SJSA1 (cell line): ENCODE data around the gene PDE8B. TPM values are rescaled to one million over a fixed set of nuclear protein-coding genes. Genes with fewer than 3 reads are reported as not detected.

Source experiments
- DNase-seq, 2 experiments: peaks; one replicate each; pipeline ENCODE4 v3.0.0-alpha.2; 2015 to 2020; ENCODE audit warnings: low spot score in 2 of 2, low read depth in 1 of 2
- H3K27ac ChIP-seq: fragments of 250-450 bp; sonication (Bioruptor Pico); 2 replicates; pipeline ENCODE4 v1.5.1; 2020; ENCODE audit warnings: mild to moderate bottlenecking, moderate library complexity
- H3K27me3 ChIP-seq: fragments of 250-450 bp; sonication (Bioruptor Pico); replicated peaks from 2 replicates; pipeline ENCODE4 v1.5.1; 2020; ENCODE audit warnings: mild to moderate bottlenecking, moderate library complexity
- H3K36me3 ChIP-seq: fragments of 250-450 bp; sonication (Bioruptor Pico); 2 replicates; pipeline ENCODE4 v1.5.1; 2020; ENCODE audit warnings: mild to moderate bottlenecking
- H3K4me1 ChIP-seq: fragments of 250-450 bp; sonication (Bioruptor Pico); replicated peaks from 2 replicates; pipeline ENCODE4 v1.6.1; 2021; ENCODE audit warnings: mild to moderate bottlenecking
- H3K4me3 ChIP-seq: fragments of 250-450 bp; sonication (Bioruptor Pico); 2 replicates; pipeline ENCODE4 v1.5.1; 2020; ENCODE audit warnings: mild to moderate bottlenecking
- H3K9me3 ChIP-seq: fragments of 250-450 bp; sonication (Bioruptor Pico); replicated peaks from 2 replicates; pipeline ENCODE4 v1.5.1; 2020; ENCODE audit warnings: mild to moderate bottlenecking
- total RNA-seq: library from RNA; depleted of rRNA; stranded (reverse); fragments of >200 nt; shearing (Covaris generic); gene quantifications from 2 replicates; pipeline ENCODE4 v1.2.3, GENCODE V29; 2014

Gene PDE8B
- total RNA-seq, 1 experiment from 2014 or later, result not detected

- H3K27me3 ChIP-seq, result no peaks in the 10 kb centered on the region
- no peak for DNase-seq
- no peaks in the 10 kb centered on the region for H3K36me3 ChIP-seq
- H3K4me3 ChIP-seq, result no peak overlapping the region
- H3K4me1 ChIP-seq, result no peaks in the 10 kb centered on the region
- H3K9me3 ChIP-seq, result no peaks in the 10 kb centered on the region
- no peak overlapping the region for H3K27ac ChIP-seq
Measured at GRCh38 chr5:77339337-77339890, 128.9 kb downstream of the PDE8B start.

GRCh38 chr5:77343165-77343564, 132.7 kb downstream of the PDE8B start:
- no peak for DNase-seq
- Histone ChIP-seq H3K27ac (no peak overlapping the region), H3K4me3 (no peak overlapping the region), H3K4me1 (no peaks in the 10 kb centered on the region), H3K9me3 (no peaks in the 10 kb centered on the region), H3K36me3 (no peaks in the 10 kb centered on the region), H3K27me3 (peaks cover 5% of the 10 kb centered on the region; the same call in 1 of the 2 replicates)

- H3K4me1 ChIP-seq, result no peaks in the 10 kb centered on the region
- no peak overlapping the region for H3K27ac ChIP-seq
- H3K4me3 ChIP-seq, result no peak overlapping the region
- H3K36me3 ChIP-seq, result no peaks in the 10 kb centered on the region
- H3K27me3 ChIP-seq, result peaks cover 5% of the 10 kb centered on the region; the same call in 1 of the 2 replicates
- DNase-seq, result no peak
- H3K9me3 ChIP-seq, result no peaks in the 10 kb centered on the region
Measured at GRCh38 chr5:77347435-77348098, 137.1 kb downstream of the PDE8B start.

- H3K4me3 ChIP-seq, result no peak overlapping the region
- no peaks in the 10 kb centered on the region for H3K4me1 ChIP-seq
- no peak overlapping the region for H3K27ac ChIP-seq
- no peak for DNase-seq
- no peaks in the 10 kb centered on the region for H3K27me3 ChIP-seq
- no peaks in the 10 kb centered on the region for H3K9me3 ChIP-seq
- H3K36me3 ChIP-seq, result no peaks in the 10 kb centered on the region
Measured at GRCh38 chr5:77353251-77353650, 142.8 kb downstream of the PDE8B start.

- H3K9me3 ChIP-seq, result no peaks in the 10 kb centered on the region
- DNase-seq, result no peak
- H3K27me3 ChIP-seq, result no peaks in the 10 kb centered on the region
- H3K27ac ChIP-seq, result no peak overlapping the region
- H3K36me3 ChIP-seq, result no peaks in the 10 kb centered on the region
- no peaks in the 10 kb centered on the region for H3K4me1 ChIP-seq
- H3K4me3 ChIP-seq, result no peak overlapping the region
Measured at GRCh38 chr5:77354454-77354853, 144.0 kb downstream of the PDE8B start.

GRCh38 chr5:77355080-77355479, 144.6 kb downstream of the PDE8B start:
- no peaks in the 10 kb centered on the region for H3K27me3 ChIP-seq
- H3K4me1 ChIP-seq, result no peaks in the 10 kb centered on the region
- H3K27ac ChIP-seq, result no peak overlapping the region
- DNase-seq, result no peak
- H3K9me3 ChIP-seq, result no peaks in the 10 kb centered on the region
- H3K4me3 ChIP-seq, result no peak overlapping the region
- H3K36me3 ChIP-seq, result no peaks in the 10 kb centered on the region

GRCh38 chr5:77355751-77356150, 145.3 kb downstream of the PDE8B start:
- no peak overlapping the region for H3K27ac ChIP-seq
- no peaks in the 10 kb centered on the region for H3K36me3 ChIP-seq
- DNase-seq, result no peak
- H3K4me3 ChIP-seq, result no peak overlapping the region
- no peaks in the 10 kb centered on the region for H3K4me1 ChIP-seq
- H3K27me3 ChIP-seq, result no peaks in the 10 kb centered on the region
- no peaks in the 10 kb centered on the region for H3K9me3 ChIP-seq

- no peaks in the 10 kb centered on the region for H3K9me3 ChIP-seq
- H3K27me3 ChIP-seq, result no peaks in the 10 kb centered on the region
- no peak overlapping the region for H3K4me3 ChIP-seq
- no peak overlapping the region for H3K27ac ChIP-seq
- DNase-seq, result no peak
- H3K36me3 ChIP-seq, result no peaks in the 10 kb centered on the region
- H3K4me1 ChIP-seq, result no peaks in the 10 kb centered on the region
Measured at GRCh38 chr5:77356740-77357139, 146.3 kb downstream of the PDE8B start.

- no peak overlapping the region for H3K27ac ChIP-seq
- no peaks in the 10 kb centered on the region for H3K4me1 ChIP-seq
- H3K36me3 ChIP-seq, result no peaks in the 10 kb centered on the region
- no peaks in the 10 kb centered on the region for H3K27me3 ChIP-seq
- H3K4me3 ChIP-seq, result no peak overlapping the region
- no peak for DNase-seq
- H3K9me3 ChIP-seq, result no peaks in the 10 kb centered on the region
Measured at GRCh38 chr5:77358255-77359205, 148.1 kb downstream of the PDE8B start.

- H3K4me1 ChIP-seq, result no peaks in the 10 kb centered on the region
- H3K36me3 ChIP-seq, result no peaks in the 10 kb centered on the region
- no peaks in the 10 kb centered on the region for H3K27me3 ChIP-seq
- H3K9me3 ChIP-seq, result no peaks in the 10 kb centered on the region
- no peak overlapping the region for H3K27ac ChIP-seq
- H3K4me3 ChIP-seq, result no peak overlapping the region
- DNase-seq, result no peak
Measured at GRCh38 chr5:77359231-77359630, 148.8 kb downstream of the PDE8B start.

- Histone ChIP-seq H3K27ac (no peak overlapping the region), H3K27me3 (no peaks in the 10 kb centered on the region), H3K4me3 (no peak overlapping the region), H3K36me3 (no peaks in the 10 kb centered on the region), H3K4me1 (no peaks in the 10 kb centered on the region), H3K9me3 (no peaks in the 10 kb centered on the region)
- DNase-seq, result no peak
Measured at GRCh38 chr5:77360381-77360780, 149.9 kb downstream of the PDE8B start.

GRCh38 chr5:77360973-77361372, 150.5 kb downstream of the PDE8B start:
- no peak overlapping the region for H3K27ac ChIP-seq
- H3K36me3 ChIP-seq, result no peaks in the 10 kb centered on the region
- no peak overlapping the region for H3K4me3 ChIP-seq
- H3K4me1 ChIP-seq, result no peaks in the 10 kb centered on the region
- no peaks in the 10 kb centered on the region for H3K9me3 ChIP-seq
- H3K27me3 ChIP-seq, result no peaks in the 10 kb centered on the region
- no peak for DNase-seq

GRCh38 chr5:77366717-77367500, 156.4 kb downstream of the PDE8B start:
- Histone ChIP-seq H3K4me1 (no peaks in the 10 kb centered on the region), H3K4me3 (no peak overlapping the region), H3K36me3 (no peaks in the 10 kb centered on the region), H3K9me3 (no peaks in the 10 kb centered on the region), H3K27ac (no peak overlapping the region), H3K27me3 (no peaks in the 10 kb centered on the region)
- no peak for DNase-seq
